Measurements from ENCODE around the gene ADH1B. TPM values are rescaled to one million over a fixed set of nuclear protein-coding genes. Genes with fewer than 3 reads are reported as not detected.

The ADH1B gene
- total RNA-seq, 2 donors from 2014 or later = not detected

Other genes starting within 250 kb of the ADH1B start
- 10 to 100 TPM; 53.0 to 62.3 TPM for gene ADH5, start 232.6 kb downstream of the ADH1B start, total RNA-seq
- gene ADH4, start 177.1 kb downstream of the ADH1B start, total RNA-seq = not detected
- gene ADH6, start 102.2 kb downstream of the ADH1B start, total RNA-seq = not detected
- not detected for gene ADH1A, start 30.4 kb downstream of the ADH1B start, total RNA-seq
- not detected for gene ADH1C, start 31.3 kb upstream of the ADH1B start, total RNA-seq
- not detected for gene ADH7, start 113.9 kb upstream of the ADH1B start, total RNA-seq
- not detected for gene C4orf17, start 189.6 kb upstream of the ADH1B start, total RNA-seq
- gene TRMT10A, start 242.6 kb upstream of the ADH1B start, total RNA-seq = 1 to 10 TPM; 6.9 to 8.8 TPM